Measurements from ENCODE around the gene PPEF1. TPM values are rescaled to one million over a fixed set of nuclear protein-coding genes. Genes with fewer than 3 reads are reported as not detected.

PPEF1 gene
- under 1 TPM in 1 of 2 donors, not detected in 1; 0.09 TPM for total RNA-seq
- polyA plus RNA-seq = not detected

GRCh38 chrX:18707426-18708049 is at the start of gene PPEF1:
PPEF1 (plus strand) TSS chrX:18707645; CDS start chrX:18707781, 136 bp downstream.
- no peak for DNase-seq (ENCODE audit: low spot score)
- WGBS = 63% methylated on average over 8 of the region's 8 CpGs

More at GRCh38 chrX:18707426-18708049, at the start of gene PPEF1:
- TF ChIP-seq CTCF (IDR thresholded peaks at IDR 0.05; ENCODE audit: low read depth, low read length, missing input control) = no peak
- TF ChIP-seq MAX (IDR thresholded peaks at IDR 0.05) = no peak
- TF ChIP-seq SP1 (IDR thresholded peaks at IDR 0.05) = no peak
- no peak for TF ChIP-seq RXRA (IDR thresholded peaks at IDR 0.05)
- TF ChIP-seq GABPA (IDR thresholded peaks at IDR 0.05 in 1 of 2, conservative IDR thresholded peaks at IDR 0.05 in 1 of 2) = no peak
- no peak for TF ChIP-seq FOXA2 (IDR thresholded peaks at IDR 0.05)
- no peak for TF ChIP-seq RAD21 (IDR thresholded peaks at IDR 0.05)
- no peak for TF ChIP-seq TAF1 (conservative IDR thresholded peaks at IDR 0.05)
- no peak for TF ChIP-seq YY1 (IDR thresholded peaks at IDR 0.05)
- TF ChIP-seq EGR1 (IDR thresholded peaks at IDR 0.05; ENCODE audit: low read depth in 2 of 2) = no peak
- TF ChIP-seq NR2F2 (IDR thresholded peaks at IDR 0.05) = no peak
- TF ChIP-seq ZBTB33 (IDR thresholded peaks at IDR 0.05) = no peak
- TF ChIP-seq JUND (IDR thresholded peaks at IDR 0.05) = no peak
- no peak for TF ChIP-seq REST (IDR thresholded peaks at IDR 0.05)
- TF ChIP-seq ATF3 (IDR thresholded peaks at IDR 0.05) = no peak
- no peak for TF ChIP-seq FOXA1 (IDR thresholded peaks at IDR 0.05)
- no peak for TF ChIP-seq HNF4A (conservative IDR thresholded peaks at IDR 0.05)
- TF ChIP-seq HNF4G (IDR thresholded peaks at IDR 0.05) = no peak
- H3K9ac ChIP-seq (ENCODE audit: low read depth in 1 of 2, low read length in 2 of 2) = no peak within 1 kb of the TSS
- no peaks in the 10 kb centered on the region for H3K4me1 ChIP-seq (ENCODE audit: control insufficient read depth in 4 of 4, insufficient read depth in 4 of 4, low read length in 3 of 4)
- no peak within 1 kb of the TSS for H3K4me3 ChIP-seq (ENCODE audit: low read depth in 1 of 3, low read length in 3 of 3)
- H3K9me3 ChIP-seq (ENCODE audit: control insufficient read depth in 4 of 4, low read length in 3 of 4) = no peaks in the 10 kb centered on the region
- H3K27me3 ChIP-seq (ENCODE audit: control insufficient read depth in 4 of 4, insufficient read depth in 4 of 4, low read length in 3 of 4) = peaks cover 0 to 4% (median 0%) of the 10 kb centered on the region in 4 donors
- no peaks in the 10 kb centered on the region for H3K36me3 ChIP-seq (ENCODE audit: control insufficient read depth in 4 of 4, insufficient read depth in 3 of 4, low read depth in 1 of 4, low read length in 3 of 4)
- H3K27ac ChIP-seq (ENCODE audit: low read depth in 1 of 2, low read length in 2 of 2) = no peak within 1 kb of the TSS
